ENCODE measurements around the gene POLR2H.

Gene POLR2H

GRCh38 chr3:184387174-184387714 is 25.7 kb downstream of the POLR2H start:
- no peak for DNase-seq (ENCODE audit: low spot score)

GRCh38 chr3:184388164-184388935 is 26.8 kb downstream of the POLR2H start:
- DNase-seq (ENCODE audit: low spot score): no peak

- DNase-seq (ENCODE audit: low spot score): no peak
These were observed 27.4 kb downstream of the POLR2H start for GRCh38 chr3:184388936-184389230.

- no peak for DNase-seq (ENCODE audit: low spot score)
These were observed 27.9 kb downstream of the POLR2H start for GRCh38 chr3:184389384-184389783.

GRCh38 chr3:184389935-184390528 is 28.5 kb downstream of the POLR2H start:
- DNase-seq (ENCODE audit: low spot score): no peak

GRCh38 chr3:184391266-184391665 is 29.8 kb downstream of the POLR2H start:
- DNase-seq (ENCODE audit: low spot score): no peak

GRCh38 chr3:184395320-184395660 is 33.8 kb downstream of the POLR2H start:
- DNase-seq (ENCODE audit: low spot score): no peak

GRCh38 chr3:184399410-184399809 is 37.9 kb downstream of the POLR2H start:
- no peak for DNase-seq (ENCODE audit: low spot score)

GRCh38 chr3:184405075-184406030 is 43.8 kb downstream of the POLR2H start:
- DNase-seq (ENCODE audit: low spot score): no peak

GRCh38 chr3:184409331-184409926 is 47.9 kb downstream of the POLR2H start:
- DNase-seq (ENCODE audit: low spot score): no peak

GRCh38 chr3:184409946-184410500 is 48.5 kb downstream of the POLR2H start:
- no peak for DNase-seq (ENCODE audit: low spot score)

GRCh38 chr3:184414418-184415202 is 53.1 kb downstream of the POLR2H start:
- DNase-seq (ENCODE audit: low spot score): no peak

GRCh38 chr3:184415203-184415490 is 53.6 kb downstream of the POLR2H start:
- DNase-seq (ENCODE audit: low spot score): no peak

- DNase-seq (ENCODE audit: low spot score): peak; percentile 66
These were observed 56.3 kb downstream of the POLR2H start for GRCh38 chr3:184417619-184418327.

All from hematopoietic multipotent progenitor cell treated with erythropoietin and hydrocortisone succinate and interleukin-3 and kit ligand, for 15 days (in vitro differentiated cells).